Caco-2 (cell line): ENCODE results near the gene RAB22A. TPM values are rescaled to one million over a fixed set of nuclear protein-coding genes. Genes with fewer than 3 reads are reported as not detected.

Experiments used
- BruUV-seq: library from RNA; stranded (reverse); fragments of 400-500 nt; replicated peaks from 2 replicates; lab custom pipeline; 2021; lab: Mats Ljungman, UMichigan
- CTCF ChIA-PET: fragments of 300-600 bp; sonication (Branson Sonifier 250); formaldehyde crosslinking; loops from one replicate; lab custom pipeline; 2022; ENCODE audit warnings: antibody characterized with exemption; lab: Charles Lee
- POLR2A ChIA-PET: fragments of 300-600 bp; sonication (Branson Sonifier 250); formaldehyde crosslinking; loops from one replicate; lab custom pipeline; 2022; ENCODE audit warnings: antibody characterized with exemption; lab: Charles Lee
- DNase-seq, 2 experiments: peaks; one replicate each; pipeline versions ENCODE4 v3.0.0 to v3.0.0-alpha.2; 2020 to 2022
- H3K27me3 ChIP-seq: replicated peaks from 2 replicates; pipeline ENCODE4 v1.6.0; 2011; ENCODE audit warnings: low read length; ENCODE audit not compliant: control insufficient read depth, insufficient read depth
- H3K36me3 ChIP-seq: 2 replicates; pipeline ENCODE4 v1.5.1; 2011; ENCODE audit warnings: low read length; ENCODE audit not compliant: control insufficient read depth, insufficient read depth
- H3K4me1 ChIP-seq: fragments of 250-450 bp; sonication (Bioruptor Pico); 2 replicates; pipeline ENCODE4 v1.5.1; 2020; ENCODE audit warnings: mild to moderate bottlenecking
- H3K4me3 ChIP-seq: 2 replicates; pipeline ENCODE4 v1.5.1; 2011; ENCODE audit warnings: low read depth, mild to moderate bottlenecking, control low read depth, low read length
- H3K9me3 ChIP-seq: fragments of 250-450 bp; sonication (Bioruptor Pico); 2 replicates; pipeline ENCODE4 v1.5.1; 2020; ENCODE audit warnings: mild to moderate bottlenecking, moderate library complexity
- H3K27ac Mint-ChIP-seq: one replicate; pipeline ENCODE4 v1.8.0; 2022; ENCODE audit warnings: mixed read lengths; ENCODE audit not compliant: unreplicated experiment
- H3K27me3 Mint-ChIP-seq: one replicate; pipeline ENCODE4 v1.8.0; 2022; ENCODE audit warnings: mixed read lengths; ENCODE audit not compliant: insufficient read depth, unreplicated experiment
- H3K36me3 Mint-ChIP-seq: one replicate; pipeline ENCODE4 v1.8.0; 2022; ENCODE audit warnings: mild to moderate bottlenecking, mixed read lengths; ENCODE audit not compliant: insufficient read depth, unreplicated experiment
- H3K4me1 Mint-ChIP-seq: one replicate; pipeline ENCODE4 v1.8.0; 2022; ENCODE audit warnings: low read depth, mixed read lengths; ENCODE audit not compliant: unreplicated experiment
- H3K4me3 Mint-ChIP-seq: one replicate; pipeline ENCODE4 v1.8.0; 2022; ENCODE audit warnings: mild to moderate bottlenecking, moderate library complexity, mixed read lengths; ENCODE audit not compliant: unreplicated experiment
- H3K9me3 Mint-ChIP-seq: one replicate; pipeline ENCODE4 v1.8.0; 2022; ENCODE audit warnings: mixed read lengths; ENCODE audit not compliant: unreplicated experiment
- CTCF ChIP-seq, 2 experiments: fragments of 200-600 bp in 1 of 2; IDR thresholded peaks; 1 replicate in 1 of 2; 2 replicates in 1 of 2; pipeline versions ENCODE4 v1.5.1 to v1.8.0; 2011 to 2022; ENCODE audit warnings: antibody characterized with exemption in 1 of 2, control low read depth in 1 of 2, inconsistent platforms in 1 of 2, low read depth in 1 of 2, low read length in 1 of 2, mild to moderate bottlenecking in 1 of 2, moderate library complexity in 1 of 2; ENCODE audit not compliant: insufficient read depth in 1 of 2, severe bottlenecking in 1 of 2, unreplicated experiment in 1 of 2
- intact Hi-C: fragments of 100-400 bp; cut with micrococcal nuclease; formaldehyde crosslinking; loops from one replicate; pipeline ENCODE4 v1.10.0; 2022; ENCODE audit not compliant: unreplicated experiment
- total RNA-seq: library from RNA; stranded (reverse); gene quantifications from 2 replicates; pipeline ENCODE4 v1.2.3, GENCODE V29; 2022

The RAB22A gene
- total RNA-seq, 1 experiment from 2014 or later: 24.1 TPM

- Mint-ChIP-seq H3K27ac (no peak overlapping the region), H3K4me3 (no peak overlapping the region), H3K4me1 (peaks cover 12% of the 10 kb centered on the region), H3K9me3 (no peaks in the 10 kb centered on the region), H3K27me3 (no peaks in the 10 kb centered on the region), H3K36me3 (peaks cover 5% of the 10 kb centered on the region)
- Histone ChIP-seq H3K27me3 (no peaks in the 10 kb centered on the region), H3K4me1 (peaks cover 12% of the 10 kb centered on the region; the same call in 1 of the 2 replicates), H3K36me3 (no peaks in the 10 kb centered on the region), H3K4me3 (no peak overlapping the region), H3K9me3 (no peaks in the 10 kb centered on the region; the same call in 1 of the 2 replicates)
- BruUV-seq: no TSS peak
- intact Hi-C loops: no loop called here
- no peak for TF ChIP-seq CTCF (IDR thresholded peaks at IDR 0.05; ENCODE audit: insufficient read depth in 1 of 2, low read depth in 1 of 2, low read length in 1 of 2, severe bottlenecking in 1 of 2, unreplicated experiment in 1 of 2)
- POLR2A ChIA-PET: no interaction called here
- CTCF ChIA-PET: interaction anchor here (0.6 kb wide), 1 partner anchor 155 kb away, joined by 3 read pairs; no protein-coding TSS in a partner anchor
- no peak for DNase-seq
Observed at GRCh38 chr20:58306421-58307261, 2.9 kb upstream of the RAB22A start.

- Mint-ChIP-seq H3K36me3 (peaks cover 9% of the 10 kb centered on the region), H3K4me3 (no peak overlapping the region), H3K4me1 (peaks cover 12% of the 10 kb centered on the region), H3K9me3 (no peaks in the 10 kb centered on the region), H3K27me3 (no peaks in the 10 kb centered on the region), H3K27ac (no peak overlapping the region)
- Histone ChIP-seq H3K36me3 (no peaks in the 10 kb centered on the region), H3K4me3 (no peak overlapping the region), H3K27me3 (no peaks in the 10 kb centered on the region), H3K4me1 (peaks cover 13% of the 10 kb centered on the region; the same call in 1 of the 2 replicates), H3K9me3 (no peaks in the 10 kb centered on the region; the same call in 1 of the 2 replicates)
- no peak for TF ChIP-seq CTCF (IDR thresholded peaks at IDR 0.05; ENCODE audit: insufficient read depth in 1 of 2, low read depth in 1 of 2, low read length in 1 of 2, severe bottlenecking in 1 of 2, unreplicated experiment in 1 of 2)
- intact Hi-C loops: no loop called here
- BruUV-seq: no TSS peak
- DNase-seq: no peak
- ChIA-PET POLR2A (no interaction called here), CTCF (no interaction called here)
Observed at GRCh38 chr20:58307270-58307669, 2.2 kb upstream of the RAB22A start.

GRCh38 chr20:58308290-58308679 lies 1.2 kb upstream of the RAB22A start:
- H3K4me1 ChIP-seq: peaks cover 13% of the 10 kb centered on the region; the same call in 1 of the 2 replicates
- CTCF ChIA-PET: no interaction called here
- no peak overlapping the region for H3K4me3 ChIP-seq
- peak overlapping the region; percentile 48 for H3K4me3 Mint-ChIP-seq
- no peaks in the 10 kb centered on the region for H3K27me3 Mint-ChIP-seq
- POLR2A ChIA-PET: interaction anchor here (0.7 kb wide), 1 partner anchor 638 kb away, joined by 6 read pairs; no protein-coding TSS in a partner anchor
- H3K36me3 ChIP-seq: peaks cover 4% of the 10 kb centered on the region; the same call in 1 of the 2 replicates
- BruUV-seq: TSS peak; percentile 17
- H3K36me3 Mint-ChIP-seq: peaks cover 20% of the 10 kb centered on the region
- H3K9me3 ChIP-seq: no peaks in the 10 kb centered on the region; the same call in 1 of the 2 replicates
- no peaks in the 10 kb centered on the region for H3K27me3 ChIP-seq
- no peak for DNase-seq
- peaks cover 15% of the 10 kb centered on the region for H3K4me1 Mint-ChIP-seq
- no peaks in the 10 kb centered on the region for H3K9me3 Mint-ChIP-seq
- no peak for TF ChIP-seq CTCF (IDR thresholded peaks at IDR 0.05; ENCODE audit: insufficient read depth in 1 of 2, low read depth in 1 of 2, low read length in 1 of 2, severe bottlenecking in 1 of 2, unreplicated experiment in 1 of 2)
- intact Hi-C loops: no loop called here
- no peak overlapping the region for H3K27ac Mint-ChIP-seq
